ENCODE measurements around the gene MXD3.

The MXD3 gene

GRCh38 chr5:177339107-177339638 is 27.5 kb upstream of the MXD3 start:
- no peak for DNase-seq

- no peak for DNase-seq
Observed at GRCh38 chr5:177338251-177339106, 26.8 kb upstream of the MXD3 start.

GRCh38 chr5:177336603-177337494 is 25.2 kb upstream of the MXD3 start:
- DNase-seq: no peak

- DNase-seq: no peak
Observed at GRCh38 chr5:177336112-177336511, 24.4 kb upstream of the MXD3 start.

- no peak for DNase-seq
Observed at GRCh38 chr5:177335701-177336065, 24.0 kb upstream of the MXD3 start.

- no peak for DNase-seq
Observed at GRCh38 chr5:177334781-177335700, 23.3 kb upstream of the MXD3 start.

- DNase-seq: no peak
Observed at GRCh38 chr5:177334155-177334551, 22.5 kb upstream of the MXD3 start.

GRCh38 chr5:177333420-177334154 is 21.9 kb upstream of the MXD3 start:
- no peak for DNase-seq

- DNase-seq: no peak
Observed at GRCh38 chr5:177332896-177333260, 21.2 kb upstream of the MXD3 start.

GRCh38 chr5:177332031-177332895 is 20.6 kb upstream of the MXD3 start:
- DNase-seq: no peak

GRCh38 chr5:177330991-177331842 is 19.5 kb upstream of the MXD3 start:
- no peak for DNase-seq

- DNase-seq: no peak
Observed at GRCh38 chr5:177329883-177330282, 18.2 kb upstream of the MXD3 start.

- no peak for DNase-seq
Observed at GRCh38 chr5:177328545-177329231, 17.0 kb upstream of the MXD3 start.

- no peak for DNase-seq
Observed at GRCh38 chr5:177327539-177328522, 16.1 kb upstream of the MXD3 start.

GRCh38 chr5:177325868-177326381 is 14.2 kb upstream of the MXD3 start:
- no peak for DNase-seq

- DNase-seq: no peak
Observed at GRCh38 chr5:177320879-177321278, 9.2 kb upstream of the MXD3 start.

- DNase-seq: no peak
Observed at GRCh38 chr5:177319913-177320588, 8.4 kb upstream of the MXD3 start.

All from fibroblast of skin of right quadriceps (primary cell).